IMR-90 (cell line): ENCODE results near the gene EME2. TPM values are rescaled to one million over a fixed set of nuclear protein-coding genes. Genes with fewer than 3 reads are reported as not detected.

ENCODE experiments used
- ATAC-seq: fragments of 200-7000 bp; cut with Tn5 transposase; 2 replicates; pipeline ENCODE4 v1.9.1; 2020; ENCODE audit warnings: low read depth, mild to moderate bottlenecking, moderate library complexity
- BruUV-seq: library from RNA; stranded (reverse); fragments of 400-500 nt; replicated peaks from 2 replicates; lab custom pipeline; 2021; lab: Mats Ljungman, UMichigan
- CTCF ChIA-PET: fragments of 300-600 bp; formaldehyde crosslinking; extraction: SDS; loops from one replicate; lab custom pipeline; 2021; ENCODE audit warnings: antibody characterized with exemption; lab: Yijun Ruan, JAX
- POLR2A ChIA-PET: fragments of 300-600 bp; sonication (Branson Sonifier 250); formaldehyde crosslinking; loops from one replicate; lab custom pipeline; 2022; ENCODE audit warnings: antibody characterized with exemption; ENCODE audit not compliant: unreplicated experiment; lab: Charles Lee
- DNase-seq: peaks from one replicate; pipeline ENCODE4 v3.0.0; 2013
- H2AFZ ChIP-seq: replicated peaks from 2 replicates; pipeline ENCODE3; 2013; ENCODE audit warnings: low read length, mild to moderate bottlenecking; ENCODE audit not compliant: poor library complexity
- H2AK5ac ChIP-seq: 2 replicates; pipeline ENCODE4 v1.6.1; 2013; ENCODE audit warnings: low read depth, low read length, inconsistent platforms
- H2AK9ac ChIP-seq: replicated peaks from 2 replicates; pipeline ENCODE3; 2013; ENCODE audit warnings: mild to moderate bottlenecking, low read depth, low read length, moderate library complexity; ENCODE audit not compliant: poor library complexity
- H2BK120ac ChIP-seq: 2 replicates; pipeline ENCODE4 v1.6.1; 2013; ENCODE audit warnings: low read depth, low read length, inconsistent platforms
- H2BK15ac ChIP-seq: 3 replicates; pipeline ENCODE4 v1.6.1; 2013; ENCODE audit warnings: low read depth, low read length, inconsistent platforms
- H2BK20ac ChIP-seq: 2 replicates; pipeline ENCODE4 v1.6.1; 2013; ENCODE audit warnings: low read depth, mild to moderate bottlenecking, inconsistent platforms, low read length, moderate library complexity
- H2BK5ac ChIP-seq: 2 replicates; pipeline ENCODE4 v1.6.1; 2013; ENCODE audit warnings: mild to moderate bottlenecking, low read depth, low read length, inconsistent platforms; ENCODE audit not compliant: poor library complexity, severe bottlenecking
- H3K14ac ChIP-seq: replicated peaks from 2 replicates; pipeline ENCODE4 v1.6.1; 2013; ENCODE audit warnings: low read depth, low read length, inconsistent platforms
- H3K18ac ChIP-seq: 2 replicates; pipeline ENCODE4 v1.6.1; 2013; ENCODE audit warnings: low read depth, low read length, control low read depth
- H3K23ac ChIP-seq: 2 replicates; pipeline ENCODE4 v1.6.1; 2013; ENCODE audit warnings: low read depth, low read length, inconsistent platforms
- H3K27ac ChIP-seq: 2 replicates; pipeline ENCODE4 v1.5.1; 2013; ENCODE audit warnings: mild to moderate bottlenecking, control low read depth, low read length; ENCODE audit not compliant: insufficient read depth
- H3K27me3 ChIP-seq: 2 replicates; pipeline ENCODE4 v1.6.1; 2013; ENCODE audit warnings: low read length; ENCODE audit not compliant: control insufficient read depth, insufficient read depth
- H3K36me3 ChIP-seq: 2 replicates; pipeline ENCODE4 v1.6.1; 2013; ENCODE audit warnings: low read length, mixed read lengths; ENCODE audit not compliant: control insufficient read depth, insufficient read depth
- H3K4ac ChIP-seq: 2 replicates; pipeline ENCODE4 v1.6.1; 2013; ENCODE audit warnings: low read depth, low read length, inconsistent platforms
- H3K4me1 ChIP-seq: 2 replicates; pipeline ENCODE4 v1.6.1; 2013; ENCODE audit warnings: low read length, mixed read lengths; ENCODE audit not compliant: control insufficient read depth, insufficient read depth
- H3K4me2 ChIP-seq: 2 replicates; pipeline ENCODE4 v1.6.1; 2013; ENCODE audit warnings: low read depth, mild to moderate bottlenecking, control low read depth, low read length, moderate library complexity
- H3K4me3 ChIP-seq: 2 replicates; pipeline ENCODE4 v1.5.1; 2013; ENCODE audit warnings: low read depth, mild to moderate bottlenecking, control low read depth, low read length, moderate library complexity; ENCODE audit not compliant: insufficient read depth
- H3K56ac ChIP-seq: 2 replicates; pipeline ENCODE4 v1.6.1; 2013; ENCODE audit warnings: low read length, inconsistent platforms; ENCODE audit not compliant: insufficient read depth; ENCODE audit errors: extremely low read depth
- H3K79me1 ChIP-seq, 2 experiments: 2 replicates each; pipeline ENCODE4 v1.6.1; 2013; ENCODE audit warnings: low read length in 2 of 2, inconsistent platforms in 1 of 2, low read depth in 1 of 2
- H3K9ac ChIP-seq: 2 replicates; pipeline ENCODE4 v1.6.1; 2013; ENCODE audit warnings: low read depth, low read length, control low read depth
- H3K9me1 ChIP-seq: 2 replicates; pipeline ENCODE4 v1.6.1; 2013; ENCODE audit warnings: low read length, inconsistent platforms; ENCODE audit not compliant: insufficient read depth
- H3K9me3 ChIP-seq: 2 replicates; pipeline ENCODE4 v1.6.1; 2013; ENCODE audit warnings: low read length; ENCODE audit not compliant: control insufficient read depth, insufficient read depth
- H4K20me1 ChIP-seq: 2 replicates; pipeline ENCODE4 v1.6.1; 2013; ENCODE audit warnings: low read length, inconsistent platforms; ENCODE audit not compliant: insufficient read depth
- H4K5ac ChIP-seq: 2 replicates; pipeline ENCODE4 v1.6.1; 2013; ENCODE audit warnings: mild to moderate bottlenecking, low read depth, low read length, control low read depth
- H4K8ac ChIP-seq, 2 experiments: 2 replicates each; pipeline ENCODE4 v1.6.1; 2013; ENCODE audit warnings: low read depth in 2 of 2, low read length in 2 of 2, control low read depth in 1 of 2, inconsistent platforms in 1 of 2
- H4K91ac ChIP-seq: 2 replicates; pipeline ENCODE4 v1.6.1; 2013; ENCODE audit warnings: low read depth, low read length, inconsistent platforms; ENCODE audit not compliant: insufficient read depth
- BHLHE40 ChIP-seq: fragments of 150-350 bp; IDR thresholded peaks from 2 replicates; pipeline ENCODE4 v1.6.1; 2016; ENCODE audit warnings: mild to moderate bottlenecking, low read depth, low read length
- CEBPB ChIP-seq: IDR thresholded peaks from 2 replicates; pipeline ENCODE4 v1.6.1; 2012; ENCODE audit warnings: low read depth, low read length, improper control_type of control experiment
- CHD1 ChIP-seq: IDR thresholded peaks from 2 replicates; pipeline ENCODE4 v1.6.1; 2012; ENCODE audit warnings: low read depth, low read length, improper control_type of control experiment
- CTCF ChIP-seq: conservative IDR thresholded peaks from 2 replicates; pipeline ENCODE4 v1.5.1; 2012; ENCODE audit warnings: mild to moderate bottlenecking, low read depth, low read length, improper control_type of control experiment
- ELK1 ChIP-seq: fragments of 150-350 bp; IDR thresholded peaks from 2 replicates; pipeline ENCODE4 v1.6.1; 2016; ENCODE audit warnings: low read depth, mild to moderate bottlenecking, low read length, moderate library complexity, borderline replicate concordance
- FOS ChIP-seq: fragments of 150-350 bp; IDR thresholded peaks from 2 replicates; pipeline ENCODE4 v1.6.1; 2016; ENCODE audit warnings: low read depth, low read length
- MAFK ChIP-seq: IDR thresholded peaks from 2 replicates; pipeline ENCODE4 v1.6.1; 2012; ENCODE audit warnings: low read depth, low read length, improper control_type of control experiment
- MAZ ChIP-seq: IDR thresholded peaks from 2 replicates; pipeline ENCODE4 v1.6.1; 2012; ENCODE audit warnings: low read depth, mild to moderate bottlenecking, low read length, improper control_type of control experiment, moderate library complexity, borderline replicate concordance
- NFE2L2 ChIP-seq: fragments of 150-350 bp; IDR thresholded peaks from 2 replicates; pipeline ENCODE4 v1.6.1; 2016; ENCODE audit warnings: low read depth, mild to moderate bottlenecking, low read length
- POLR2A ChIP-seq: IDR thresholded peaks from 2 replicates; pipeline ENCODE4 v1.6.1; 2012; ENCODE audit warnings: mild to moderate bottlenecking, low read depth, low read length
- RAD21 ChIP-seq: IDR thresholded peaks from 2 replicates; pipeline ENCODE4 v1.6.1; 2012; ENCODE audit warnings: low read length, improper control_type of control experiment
- RCOR1 ChIP-seq: IDR thresholded peaks from 2 replicates; pipeline ENCODE4 v1.6.1; 2012; ENCODE audit warnings: mild to moderate bottlenecking, low read length, improper control_type of control experiment; ENCODE audit not compliant: insufficient replicate concordance
- RFX5 ChIP-seq: IDR thresholded peaks from 2 replicates; pipeline ENCODE4 v1.8.0; 2012; ENCODE audit warnings: low read depth, mild to moderate bottlenecking, low read length, moderate library complexity
- SMC3 ChIP-seq: fragments of 150-350 bp; IDR thresholded peaks from 2 replicates; pipeline ENCODE4 v1.6.1; 2016; ENCODE audit warnings: low read depth, mild to moderate bottlenecking, antibody characterized with exemption, low read length, moderate library complexity
- USF2 ChIP-seq: fragments of 150-350 bp; IDR thresholded peaks from 2 replicates; pipeline ENCODE4 v1.6.1; 2017; ENCODE audit warnings: mild to moderate bottlenecking, antibody characterized with exemption, low read length, low read depth
- WGBS, 2 experiments: methylation state at CpG; one replicate each; pipeline versions ENCODE4 v1.1.5 to v1.1.7; 2013; ENCODE audit warnings: missing lambda C conversion rate in 2 of 2; ENCODE audit not compliant: insufficient read length in 1 of 2; ENCODE audit errors: extremely low coverage in 2 of 2; 5-methylcytosine and 5-hydroxymethylcytosine counted together
- dilution Hi-C: fragments of 300-500 bp; cut with HindIII; formaldehyde crosslinking; loops from one replicate; pipeline ENCODE4 v1.14.3; 2018; ENCODE audit warnings: low sequenced_read_pairs; ENCODE audit not compliant: unreplicated experiment
- in situ Hi-C: fragments of 300-500 bp; cut with MboI; formaldehyde crosslinking; loops from 3 replicates; pipeline ENCODE4 v1.14.3; 2019; ENCODE audit warnings: low sequenced_read_pairs, inconsistent platforms, mixed read lengths
- intact Hi-C: fragments of 100-400 bp; cut with micrococcal nuclease; formaldehyde crosslinking; loops from 2 replicates; pipeline ENCODE4 v1.10.0; 2022
- polyA plus RNA-seq, 3 experiments: library from polyadenylated mRNA; depleted of rRNA; stranded (reverse); fragments of >200 nt; gene quantifications; 2 replicates each; pipeline ENCODE4 v1.2.3, GENCODE V29; 2012; ENCODE audit warnings: low replicate concordance in 1 of 3
- total RNA-seq: library from RNA; depleted of rRNA; stranded (reverse); fragments of >200 nt; gene quantifications from 2 replicates; pipeline ENCODE4 v1.2.3, GENCODE V29; 2012

Gene EME2
- total and polyA plus RNA-seq, 2 of the 4 experiments (the other 2 are of a cell fraction), result 1.3 to 9.6 TPM

GRCh38 chr16:1812732-1813163 lies 40.1 kb downstream of the EME2 start:
- Histone ChIP-seq H2AFZ (peak overlapping the region; percentile 84), H3K79me1 (0 out of 4 replicates have a peak, but pooled peaks cover 0 to 2% of the 10 kb centered on the region in 2 experiments), H4K91ac (no peak overlapping the region), H3K9ac (no peak overlapping the region), H3K4me1 (peaks cover 4% of the 10 kb centered on the region; the same call in 1 of the 2 replicates), H3K27me3 (no peaks in the 10 kb centered on the region), H3K23ac (no peak overlapping the region), H3K18ac (no peak overlapping the region), H2BK120ac (no peak overlapping the region), H2BK20ac (no peak overlapping the region), H4K8ac (peak overlapping the region in 1 of 2 experiments; percentile 8; a peak in 1 of 4 replicates), H3K56ac (no peak overlapping the region), H3K9me1 (peaks cover 2% of the 10 kb centered on the region; the same call in 1 of the 2 replicates), H4K20me1 (no peaks in the 10 kb centered on the region), H3K4ac (peak overlapping the region; percentile 9; the same call in 1 of the 2 replicates), H3K4me2 (peak overlapping the region; percentile 65), H4K5ac (no peak overlapping the region), H3K27ac (peak overlapping the region; percentile 19; the same call in 1 of the 2 replicates), H3K14ac (no peak overlapping the region), H2AK9ac (peak overlapping the region; percentile 25), H2BK15ac (no peak overlapping the region), H3K9me3 (no peaks in the 10 kb centered on the region), H2BK5ac (no peak overlapping the region), H2AK5ac (0 out of 2 replicates have a peak overlapping the region, but pooled peaks have one; percentile 3), H3K36me3 (peaks cover 23% of the 10 kb centered on the region; the same call in 1 of the 2 replicates), H3K4me3 (no peak overlapping the region)
- no TSS peak for BruUV-seq
- ATAC-seq (peak; percentile 100), DNase-seq (peak; percentile 85)
- ChIA-PET POLR2A (no interaction called here), CTCF (interaction anchor here (0.7 to 0.8 kb wide), 2 partner anchors 130 to 152 kb away, joined by 3 to 4 read pairs; partner anchors contain the start of genes MSRB1 and RPS2)
- dilution Hi-C loops (no loop called here), in situ Hi-C loops (no loop called here), intact Hi-C loops (loop anchor here (1.0 kb wide), 1 partner anchor 117 kb away; no protein-coding TSS in a partner anchor)
- WGBS, 2 experiments, result no CpG with 5 or more reads among the region's 17 CpGs
- TF ChIP-seq NFE2L2, result no peak
- no peak for TF ChIP-seq CEBPB
- TF ChIP-seq MAZ, result peak; percentile 30; the same call in 1 of the 2 replicates
- TF ChIP-seq SMC3, result peak; percentile 57
- TF ChIP-seq MAFK, result no peak
- TF ChIP-seq FOS, result no peak
- TF ChIP-seq POLR2A, result no peak
- TF ChIP-seq RFX5, result no peak
- TF ChIP-seq CTCF, result peak; percentile 87
- TF ChIP-seq USF2, result peak; percentile 37; the same call in 1 of the 2 replicates
- no peak for TF ChIP-seq ELK1
- TF ChIP-seq CHD1, result no peak
- TF ChIP-seq BHLHE40, result peak; percentile 32; the same call in 1 of the 2 replicates
- TF ChIP-seq RCOR1, result no peak
- TF ChIP-seq RAD21, result peak; percentile 70
